ENCODE data around the gene CLDN24.

The CLDN24 gene

GRCh38 chr4:183284258-183284785 lies 37.9 kb downstream of the CLDN24 start:
- DNase-seq (ENCODE audit: low read depth) = no peak

GRCh38 chr4:183276106-183276505 lies 46.1 kb downstream of the CLDN24 start:
- DNase-seq (ENCODE audit: low read depth) = no peak

- DNase-seq (ENCODE audit: low read depth) = no peak
Measured at GRCh38 chr4:183272384-183272783, 49.8 kb downstream of the CLDN24 start.
